Stomach (tissue), 4 donors: ENCODE data around the gene FJX1.

ENCODE experiments used
- POLR2A ChIP-seq, 4 donors: fragments of 450-650 bp; IDR thresholded peaks; one replicate each; pipeline ENCODE4 v1.6.1; 2016; ENCODE audit warnings: antibody characterized with exemption in 4 of 4, control low read depth in 2 of 4, mild to moderate bottlenecking in 1 of 4, moderate library complexity in 1 of 4
- TF ChIP-seq, protein P1 (sequence below), 7 experiments: fragments of 450-650 bp in 4 of 7; fragments of 200-600 bp in 3 of 7; sonication (generic) in 3 of 7; IDR thresholded peaks; one replicate each; pipeline ENCODE4 v1.5.1; 2016 to 2019; ENCODE audit warnings: antibody characterized with exemption in 7 of 7, control low read depth in 2 of 7, mild to moderate bottlenecking in 1 of 7

DNA sequence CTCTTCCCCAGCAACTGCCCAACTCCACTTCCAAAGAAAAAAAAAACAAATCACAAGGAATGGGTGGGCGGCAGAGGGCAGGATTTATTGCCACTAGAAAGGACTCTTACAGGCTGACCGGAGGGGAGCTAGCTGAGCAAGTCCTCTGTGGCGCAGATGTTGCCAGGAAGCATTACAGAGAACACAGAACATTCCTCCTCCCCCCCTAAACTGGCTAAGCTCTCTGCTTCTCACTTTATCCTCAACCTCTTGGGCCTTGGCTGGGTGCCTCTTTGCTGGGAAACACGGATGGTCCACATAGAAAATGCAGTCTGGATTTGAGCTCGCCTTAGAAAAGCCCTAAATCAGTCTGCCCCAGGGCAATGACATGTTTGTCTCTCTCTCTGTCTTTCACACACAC, 12.6 kb upstream of the FJX1 start:
- TF ChIP-seq POLR2A (IDR thresholded peaks at IDR 0.05) = no peak
- TF ChIP-seq, protein P1, sequence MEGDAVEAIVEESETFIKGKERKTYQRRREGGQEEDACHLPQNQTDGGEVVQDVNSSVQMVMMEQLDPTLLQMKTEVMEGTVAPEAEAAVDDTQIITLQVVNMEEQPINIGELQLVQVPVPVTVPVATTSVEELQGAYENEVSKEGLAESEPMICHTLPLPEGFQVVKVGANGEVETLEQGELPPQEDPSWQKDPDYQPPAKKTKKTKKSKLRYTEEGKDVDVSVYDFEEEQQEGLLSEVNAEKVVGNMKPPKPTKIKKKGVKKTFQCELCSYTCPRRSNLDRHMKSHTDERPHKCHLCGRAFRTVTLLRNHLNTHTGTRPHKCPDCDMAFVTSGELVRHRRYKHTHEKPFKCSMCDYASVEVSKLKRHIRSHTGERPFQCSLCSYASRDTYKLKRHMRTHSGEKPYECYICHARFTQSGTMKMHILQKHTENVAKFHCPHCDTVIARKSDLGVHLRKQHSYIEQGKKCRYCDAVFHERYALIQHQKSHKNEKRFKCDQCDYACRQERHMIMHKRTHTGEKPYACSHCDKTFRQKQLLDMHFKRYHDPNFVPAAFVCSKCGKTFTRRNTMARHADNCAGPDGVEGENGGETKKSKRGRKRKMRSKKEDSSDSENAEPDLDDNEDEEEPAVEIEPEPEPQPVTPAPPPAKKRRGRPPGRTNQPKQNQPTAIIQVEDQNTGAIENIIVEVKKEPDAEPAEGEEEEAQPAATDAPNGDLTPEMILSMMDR (IDR thresholded peaks at IDR 0.05) = no peak
